Upper lobe of left lung (tissue), 4 donors: Measurements from ENCODE around the gene CHDH.

Experiments used
- POLR2A ChIP-seq, 4 donors: fragments of 450-650 bp; IDR thresholded peaks; one replicate each; pipeline ENCODE4 v1.5.1; 2016 to 2017; ENCODE audit warnings: antibody characterized with exemption in 4 of 4, mild to moderate bottlenecking in 2 of 4
- TF ChIP-seq, protein P1 (sequence below), 6 experiments: fragments of 450-650 bp in 4 of 6; fragments of 200-600 bp in 2 of 6; sonication (generic) in 2 of 6; IDR thresholded peaks; one replicate each; pipeline ENCODE4 v1.5.1; 2016 to 2019; ENCODE audit warnings: antibody characterized with exemption in 6 of 6

GRCh38 chr3:53817809-53818208 is 28.4 kb downstream of the CHDH start:
- TF ChIP-seq, protein P1, sequence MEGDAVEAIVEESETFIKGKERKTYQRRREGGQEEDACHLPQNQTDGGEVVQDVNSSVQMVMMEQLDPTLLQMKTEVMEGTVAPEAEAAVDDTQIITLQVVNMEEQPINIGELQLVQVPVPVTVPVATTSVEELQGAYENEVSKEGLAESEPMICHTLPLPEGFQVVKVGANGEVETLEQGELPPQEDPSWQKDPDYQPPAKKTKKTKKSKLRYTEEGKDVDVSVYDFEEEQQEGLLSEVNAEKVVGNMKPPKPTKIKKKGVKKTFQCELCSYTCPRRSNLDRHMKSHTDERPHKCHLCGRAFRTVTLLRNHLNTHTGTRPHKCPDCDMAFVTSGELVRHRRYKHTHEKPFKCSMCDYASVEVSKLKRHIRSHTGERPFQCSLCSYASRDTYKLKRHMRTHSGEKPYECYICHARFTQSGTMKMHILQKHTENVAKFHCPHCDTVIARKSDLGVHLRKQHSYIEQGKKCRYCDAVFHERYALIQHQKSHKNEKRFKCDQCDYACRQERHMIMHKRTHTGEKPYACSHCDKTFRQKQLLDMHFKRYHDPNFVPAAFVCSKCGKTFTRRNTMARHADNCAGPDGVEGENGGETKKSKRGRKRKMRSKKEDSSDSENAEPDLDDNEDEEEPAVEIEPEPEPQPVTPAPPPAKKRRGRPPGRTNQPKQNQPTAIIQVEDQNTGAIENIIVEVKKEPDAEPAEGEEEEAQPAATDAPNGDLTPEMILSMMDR (IDR thresholded peaks at IDR 0.05), result no peak
- no peak for TF ChIP-seq POLR2A (IDR thresholded peaks at IDR 0.05)
